SK-N-SH treated with all-trans-retinoic acid at 6 μM for 48 hours (cell line): ENCODE measurements around the gene PHIP.

ENCODE experiments used
- ARNTL ChIP-seq: fragments of 450-650 bp; formaldehyde crosslinking; IDR thresholded peaks from 2 replicates; pipeline ENCODE4 v1.5.0; 2020; ENCODE audit warnings: low read depth, mild to moderate bottlenecking, moderate library complexity, borderline replicate concordance
- ESRRG ChIP-seq: fragments of 250-450 bp; sonication (Bioruptor Pico); IDR thresholded peaks from 2 replicates; pipeline ENCODE4 v1.6.1; 2021; ENCODE audit warnings: mild to moderate bottlenecking
- ISL1 ChIP-seq: fragments of 250-450 bp; sonication (Bioruptor Pico); IDR thresholded peaks from 2 replicates; pipeline ENCODE4 v2.1.2; 2022; ENCODE audit warnings: mild to moderate bottlenecking, moderate library complexity
- PPARA ChIP-seq: fragments of 250-450 bp; sonication (Bioruptor Pico); IDR thresholded peaks from 2 replicates; pipeline ENCODE4 v1.5.0; 2020; ENCODE audit warnings: mild to moderate bottlenecking, borderline replicate concordance
- SNAI2 ChIP-seq: fragments of 250-450 bp; sonication (Bioruptor Pico); IDR thresholded peaks from 2 replicates; pipeline ENCODE4 v1.5.0; 2020; ENCODE audit warnings: mild to moderate bottlenecking, moderate library complexity
- TCF4 ChIP-seq: fragments of 250-450 bp; sonication (Bioruptor Pico); IDR thresholded peaks from 2 replicates; pipeline ENCODE4 v1.8.0; 2021; ENCODE audit warnings: mild to moderate bottlenecking, moderate library complexity, borderline replicate concordance
- ZC3H10 ChIP-seq: fragments of 250-450 bp; sonication (Bioruptor Pico); IDR thresholded peaks from 2 replicates; pipeline ENCODE4 v1.5.1; 2021; ENCODE audit warnings: mild to moderate bottlenecking, moderate library complexity
- ZFP3 ChIP-seq: fragments of 250-450 bp; sonication (Bioruptor Pico); IDR thresholded peaks from 2 replicates; pipeline ENCODE4 v1.5.0; 2020; ENCODE audit warnings: mild to moderate bottlenecking, moderate library complexity
- ZFP30 ChIP-seq: fragments of 450-650 bp; formaldehyde crosslinking; IDR thresholded peaks from 2 replicates; pipeline ENCODE4 v1.5.0; 2022; ENCODE audit warnings: mild to moderate bottlenecking, moderate library complexity
- ZNF565 ChIP-seq: fragments of 450-650 bp; formaldehyde crosslinking; conservative IDR thresholded peaks from 2 replicates; pipeline ENCODE4 v1.5.0; 2020; ENCODE audit warnings: low read depth, mild to moderate bottlenecking, moderate library complexity
- TF ChIP-seq, protein P1 (sequence below): fragments of 250-450 bp; sonication (Bioruptor Pico); IDR thresholded peaks from 2 replicates; pipeline ENCODE4 v1.5.0; 2020; ENCODE audit warnings: mild to moderate bottlenecking, moderate library complexity
- TF ChIP-seq, protein P2 (sequence below): fragments of 250-450 bp; sonication (Bioruptor Pico); IDR thresholded peaks from 2 replicates; pipeline ENCODE4 v1.5.1; 2020; ENCODE audit warnings: low read depth, mild to moderate bottlenecking, moderate library complexity
- TF ChIP-seq, protein P3 (sequence below): fragments of 250-450 bp; sonication (Bioruptor Pico); IDR thresholded peaks from 2 replicates; pipeline ENCODE4 v1.8.0; 2020; ENCODE audit warnings: mild to moderate bottlenecking, moderate library complexity, borderline replicate concordance

DNA sequence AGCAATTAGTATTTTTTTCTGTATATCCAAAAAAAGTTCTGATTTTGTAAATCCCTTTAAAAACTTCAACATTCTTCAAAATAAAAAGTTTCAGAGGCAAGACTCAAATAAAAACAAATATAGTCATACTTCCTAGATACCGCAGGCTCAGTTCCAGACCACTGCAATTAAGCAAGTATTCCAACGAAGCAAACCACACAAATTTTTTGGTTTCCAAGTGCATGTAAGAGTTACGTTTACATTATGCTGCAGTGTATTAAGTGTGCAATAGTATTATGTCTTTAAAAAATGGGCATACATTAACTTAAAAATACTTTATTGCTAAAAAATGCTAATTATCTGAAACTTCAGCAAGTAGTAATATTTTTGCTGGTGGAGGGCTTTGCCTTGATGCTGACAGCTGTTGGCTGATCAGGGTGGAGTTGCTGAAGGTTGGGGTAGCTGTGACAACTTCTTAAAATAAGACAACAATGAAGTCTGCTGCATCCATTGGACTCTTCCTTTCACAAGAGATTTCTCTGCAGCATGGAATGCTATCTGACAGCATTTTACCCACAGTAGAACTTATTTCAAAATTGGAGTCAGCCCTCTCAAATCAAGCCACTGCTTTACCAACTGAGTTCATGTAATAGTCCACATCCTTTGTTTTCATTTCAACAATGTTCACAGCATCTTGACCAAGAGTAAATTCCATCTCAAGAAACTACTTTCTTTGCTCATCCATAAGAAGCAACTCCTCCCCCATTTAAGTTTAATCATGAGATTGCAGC is 46.0 kb downstream of the PHIP start:
- TF ChIP-seq ZFP3 (CRISPR knock-in tag) (no peak), ZFP30 (CRISPR knock-in tag) (no peak), ESRRG (CRISPR knock-in tag) (no peak), TCF4 (CRISPR knock-in tag) (no peak), ZC3H10 (CRISPR knock-in tag) (no peak), ARNTL (no peak), SNAI2 (CRISPR knock-in tag) (no peak), ISL1 (CRISPR knock-in tag) (no peak), PPARA (CRISPR knock-in tag) (no peak), ZNF565 (CRISPR knock-in tag) (no peak)
- TF ChIP-seq, protein P1, sequence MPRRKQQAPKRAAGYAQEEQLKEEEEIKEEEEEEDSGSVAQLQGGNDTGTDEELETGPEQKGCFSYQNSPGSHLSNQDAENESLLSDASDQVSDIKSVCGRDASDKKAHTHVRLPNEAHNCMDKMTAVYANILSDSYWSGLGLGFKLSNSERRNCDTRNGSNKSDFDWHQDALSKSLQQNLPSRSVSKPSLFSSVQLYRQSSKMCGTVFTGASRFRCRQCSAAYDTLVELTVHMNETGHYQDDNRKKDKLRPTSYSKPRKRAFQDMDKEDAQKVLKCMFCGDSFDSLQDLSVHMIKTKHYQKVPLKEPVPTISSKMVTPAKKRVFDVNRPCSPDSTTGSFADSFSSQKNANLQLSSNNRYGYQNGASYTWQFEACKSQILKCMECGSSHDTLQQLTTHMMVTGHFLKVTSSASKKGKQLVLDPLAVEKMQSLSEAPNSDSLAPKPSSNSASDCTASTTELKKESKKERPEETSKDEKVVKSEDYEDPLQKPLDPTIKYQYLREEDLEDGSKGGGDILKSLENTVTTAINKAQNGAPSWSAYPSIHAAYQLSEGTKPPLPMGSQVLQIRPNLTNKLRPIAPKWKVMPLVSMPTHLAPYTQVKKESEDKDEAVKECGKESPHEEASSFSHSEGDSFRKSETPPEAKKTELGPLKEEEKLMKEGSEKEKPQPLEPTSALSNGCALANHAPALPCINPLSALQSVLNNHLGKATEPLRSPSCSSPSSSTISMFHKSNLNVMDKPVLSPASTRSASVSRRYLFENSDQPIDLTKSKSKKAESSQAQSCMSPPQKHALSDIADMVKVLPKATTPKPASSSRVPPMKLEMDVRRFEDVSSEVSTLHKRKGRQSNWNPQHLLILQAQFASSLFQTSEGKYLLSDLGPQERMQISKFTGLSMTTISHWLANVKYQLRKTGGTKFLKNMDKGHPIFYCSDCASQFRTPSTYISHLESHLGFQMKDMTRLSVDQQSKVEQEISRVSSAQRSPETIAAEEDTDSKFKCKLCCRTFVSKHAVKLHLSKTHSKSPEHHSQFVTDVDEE (CRISPR knock-in tag) = no peak
- TF ChIP-seq, protein P2, sequence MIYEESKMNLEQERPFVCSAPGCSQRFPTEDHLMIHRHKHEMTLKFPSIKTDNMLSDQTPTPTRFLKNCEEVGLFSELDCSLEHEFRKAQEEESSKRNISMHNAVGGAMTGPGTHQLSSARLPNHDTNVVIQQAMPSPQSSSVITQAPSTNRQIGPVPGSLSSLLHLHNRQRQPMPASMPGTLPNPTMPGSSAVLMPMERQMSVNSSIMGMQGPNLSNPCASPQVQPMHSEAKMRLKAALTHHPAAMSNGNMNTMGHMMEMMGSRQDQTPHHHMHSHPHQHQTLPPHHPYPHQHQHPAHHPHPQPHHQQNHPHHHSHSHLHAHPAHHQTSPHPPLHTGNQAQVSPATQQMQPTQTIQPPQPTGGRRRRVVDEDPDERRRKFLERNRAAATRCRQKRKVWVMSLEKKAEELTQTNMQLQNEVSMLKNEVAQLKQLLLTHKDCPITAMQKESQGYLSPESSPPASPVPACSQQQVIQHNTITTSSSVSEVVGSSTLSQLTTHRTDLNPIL (CRISPR knock-in tag) = no peak
- TF ChIP-seq, protein P3, sequence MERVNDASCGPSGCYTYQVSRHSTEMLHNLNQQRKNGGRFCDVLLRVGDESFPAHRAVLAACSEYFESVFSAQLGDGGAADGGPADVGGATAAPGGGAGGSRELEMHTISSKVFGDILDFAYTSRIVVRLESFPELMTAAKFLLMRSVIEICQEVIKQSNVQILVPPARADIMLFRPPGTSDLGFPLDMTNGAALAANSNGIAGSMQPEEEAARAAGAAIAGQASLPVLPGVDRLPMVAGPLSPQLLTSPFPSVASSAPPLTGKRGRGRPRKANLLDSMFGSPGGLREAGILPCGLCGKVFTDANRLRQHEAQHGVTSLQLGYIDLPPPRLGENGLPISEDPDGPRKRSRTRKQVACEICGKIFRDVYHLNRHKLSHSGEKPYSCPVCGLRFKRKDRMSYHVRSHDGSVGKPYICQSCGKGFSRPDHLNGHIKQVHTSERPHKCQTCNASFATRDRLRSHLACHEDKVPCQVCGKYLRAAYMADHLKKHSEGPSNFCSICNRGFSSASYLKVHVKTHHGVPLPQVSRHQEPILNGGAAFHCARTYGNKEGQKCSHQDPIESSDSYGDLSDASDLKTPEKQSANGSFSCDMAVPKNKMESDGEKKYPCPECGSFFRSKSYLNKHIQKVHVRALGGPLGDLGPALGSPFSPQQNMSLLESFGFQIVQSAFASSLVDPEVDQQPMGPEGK = no peak
